SU-DHL-6 (cell line): ENCODE measurements around the gene DCTPP1.

Source experiments
- CTCF ChIP-seq: fragments of 200-600 bp; sonication (generic); IDR thresholded peaks from one replicate; pipeline ENCODE4 v1.5.1; 2017; ENCODE audit warnings: antibody characterized with exemption, mild to moderate bottlenecking, low read length, moderate library complexity; ENCODE audit not compliant: insufficient read depth, poor library complexity, severe bottlenecking
- EZH2phosphoT487 ChIP-seq: fragments of 200-600 bp; sonication (generic), shearing (Covaris generic); conservative IDR thresholded peaks from 2 replicates; pipeline ENCODE4 v1.6.1; 2018; ENCODE audit warnings: mild to moderate bottlenecking, antibody characterized with exemption, low read length, moderate library complexity, mixed read lengths

- no peak for TF ChIP-seq CTCF
- TF ChIP-seq EZH2phosphoT487: no peak
Observed at GRCh38 chr16:30439720-30440348, 10.0 kb upstream of the DCTPP1 start.
